HepG2 (cell line): Measurements from ENCODE around the gene GGA1. TPM values are rescaled to one million over a fixed set of nuclear protein-coding genes. Genes with fewer than 3 reads are reported as not detected.
A peak's percentile ranks its signal among the peaks of the same experiment; 100 is the strongest.

ENCODE experiments used
- CCAR2 ChIP-seq: fragments of 200-400 bp; formaldehyde crosslinking; optimal IDR thresholded peaks from 2 replicates; pipeline ENCODE3; 2018; ENCODE audit warnings: low read depth, mild to moderate bottlenecking, low read length, moderate library complexity
- FOXP1 ChIP-seq, 2 experiments: fragments of 450-650 bp in 1 of 2; IDR thresholded peaks; 2 replicates each; pipeline ENCODE4 v1.6.1; 2017 to 2018; ENCODE audit warnings: antibody characterized with exemption in 1 of 2
- KDM4B ChIP-seq: sonication (generic); formaldehyde crosslinking; IDR thresholded peaks from 2 replicates; pipeline ENCODE4 v1.4.0; 2020; ENCODE audit warnings: missing genetic modification reagents
- NFE2L2 ChIP-seq: fragments of 150-350 bp; IDR thresholded peaks from 2 replicates; pipeline ENCODE4 v1.6.1; 2014; ENCODE audit warnings: low read length
- RARG ChIP-seq: sonication (generic); formaldehyde crosslinking; IDR thresholded peaks from 2 replicates; pipeline ENCODE4 v1.4.0; 2020; ENCODE audit warnings: low read depth, mild to moderate bottlenecking, missing genetic modification reagents
- RCOR2 ChIP-seq: IDR thresholded peaks from 2 replicates; pipeline ENCODE4 v1.6.1; 2016; ENCODE audit warnings: missing biosample characterization, missing genetic modification reagents
- SALL2 ChIP-seq: sonication (generic); formaldehyde crosslinking; IDR thresholded peaks from 2 replicates; pipeline ENCODE4 v1.8.1; 2023; ENCODE audit warnings: mild to moderate bottlenecking, missing genetic modification reagents, inconsistent platforms
- SATB2 ChIP-seq: sonication (generic); formaldehyde crosslinking; IDR thresholded peaks from 2 replicates; pipeline ENCODE4 v1.5.0; 2020; ENCODE audit warnings: missing genetic modification reagents
- SKI ChIP-seq: fragments of 450-650 bp; IDR thresholded peaks from one replicate; pipeline ENCODE4 v1.6.1; 2018; ENCODE audit warnings: mild to moderate bottlenecking; ENCODE audit not compliant: partially characterized antibody
- SSRP1 ChIP-seq: IDR thresholded peaks from 2 replicates; pipeline ENCODE4 v1.6.1; 2016; ENCODE audit warnings: control low read depth
- SYNCRIP ChIP-seq: fragments of 200-400 bp; formaldehyde crosslinking; IDR thresholded peaks from 2 replicates; pipeline ENCODE4 v1.6.1; 2018; ENCODE audit warnings: mild to moderate bottlenecking, low read depth, low read length; ENCODE audit not compliant: insufficient read depth
- ZBTB38 ChIP-seq: sonication (generic); formaldehyde crosslinking; IDR thresholded peaks from 2 replicates; pipeline ENCODE4 v1.5.1; 2020; ENCODE audit warnings: mild to moderate bottlenecking, missing genetic modification reagents
- ZNF746 ChIP-seq: sonication (generic); formaldehyde crosslinking; IDR thresholded peaks from 2 replicates; pipeline ENCODE4 v1.8.0; 2022; ENCODE audit warnings: mild to moderate bottlenecking, missing genetic modification reagents
- ZNF780A ChIP-seq: sonication (generic); formaldehyde crosslinking; IDR thresholded peaks from 2 replicates; pipeline ENCODE4 v1.8.0; 2022; ENCODE audit warnings: mild to moderate bottlenecking, missing genetic modification reagents, moderate library complexity
- ZNF782 ChIP-seq: sonication (generic); formaldehyde crosslinking; IDR thresholded peaks from 2 replicates; pipeline ENCODE4 v1.4.0; 2020; ENCODE audit warnings: missing genetic modification reagents, mild to moderate bottlenecking, borderline replicate concordance
- ZNF879 ChIP-seq: sonication (generic); formaldehyde crosslinking; IDR thresholded peaks from 2 replicates; pipeline ENCODE4 v1.8.1; 2023; ENCODE audit warnings: missing genetic modification reagents
- ZSCAN25 ChIP-seq: sonication (generic); formaldehyde crosslinking; IDR thresholded peaks from 2 replicates; pipeline ENCODE4 v1.8.0; 2022; ENCODE audit warnings: mild to moderate bottlenecking, missing genetic modification reagents
- polyA plus RNA-seq, 8 experiments: library from polyadenylated mRNA; depleted of rRNA in 3 of 8; stranded (reverse) in 7 of 8; unstranded in 1 of 8; fragments of >200 nt; fragmentation: Illumina TruSeq in 4 of 8; extraction: Trizol in 4 of 8; gene quantifications; 2 replicates each; pipeline versions ENCODE4 v1.2.1 to v1.2.3, GENCODE V29; 2011 to 2016; ENCODE audit warnings: low read depth in 4 of 8, missing spikeins in 1 of 8, mixed read lengths in 1 of 8; ENCODE audit not compliant: insufficient read depth in 1 of 8
- total RNA-seq, 5 experiments: library from RNA; depleted of rRNA; stranded (reverse); fragments of >200 nt; fragmentation: Illumina TruSeq; extraction: Trizol; gene quantifications; 2 replicates each; pipeline ENCODE4 v1.2.3, GENCODE V29; 2016; ENCODE audit warnings: low read depth in 1 of 5
- TF ChIP-seq, protein P1 (sequence below): sonication (generic); formaldehyde crosslinking; IDR thresholded peaks from 2 replicates; pipeline ENCODE4 v1.4.0; 2020; ENCODE audit warnings: missing genetic modification reagents, mild to moderate bottlenecking, borderline replicate concordance
- TF ChIP-seq, protein P2 (sequence below): IDR thresholded peaks from 2 replicates; pipeline ENCODE4 v1.6.1; 2016; ENCODE audit warnings: mild to moderate bottlenecking
- TF ChIP-seq, protein P3 (sequence below): sonication (generic); formaldehyde crosslinking; IDR thresholded peaks from 2 replicates; pipeline ENCODE4 v1.9.0; 2021; ENCODE audit warnings: missing genetic modification reagents, mild to moderate bottlenecking, borderline replicate concordance
- TF ChIP-seq, protein P4 (sequence below): sonication (generic); formaldehyde crosslinking; IDR thresholded peaks from 2 replicates; pipeline ENCODE4 v1.4.0; 2020; ENCODE audit warnings: missing genetic modification reagents, mild to moderate bottlenecking, borderline replicate concordance
- TF ChIP-seq, protein P5 (sequence below): sonication (generic); formaldehyde crosslinking; IDR thresholded peaks from 2 replicates; pipeline ENCODE4 v1.4.0; 2020; ENCODE audit warnings: missing genetic modification reagents

Gene GGA1
- total and polyA plus RNA-seq, 2 of the 13 experiments (the other 11 are each of a cell fraction or from before 2014, with no cell fraction given) = 29.1 to 87.2 TPM

DNA sequence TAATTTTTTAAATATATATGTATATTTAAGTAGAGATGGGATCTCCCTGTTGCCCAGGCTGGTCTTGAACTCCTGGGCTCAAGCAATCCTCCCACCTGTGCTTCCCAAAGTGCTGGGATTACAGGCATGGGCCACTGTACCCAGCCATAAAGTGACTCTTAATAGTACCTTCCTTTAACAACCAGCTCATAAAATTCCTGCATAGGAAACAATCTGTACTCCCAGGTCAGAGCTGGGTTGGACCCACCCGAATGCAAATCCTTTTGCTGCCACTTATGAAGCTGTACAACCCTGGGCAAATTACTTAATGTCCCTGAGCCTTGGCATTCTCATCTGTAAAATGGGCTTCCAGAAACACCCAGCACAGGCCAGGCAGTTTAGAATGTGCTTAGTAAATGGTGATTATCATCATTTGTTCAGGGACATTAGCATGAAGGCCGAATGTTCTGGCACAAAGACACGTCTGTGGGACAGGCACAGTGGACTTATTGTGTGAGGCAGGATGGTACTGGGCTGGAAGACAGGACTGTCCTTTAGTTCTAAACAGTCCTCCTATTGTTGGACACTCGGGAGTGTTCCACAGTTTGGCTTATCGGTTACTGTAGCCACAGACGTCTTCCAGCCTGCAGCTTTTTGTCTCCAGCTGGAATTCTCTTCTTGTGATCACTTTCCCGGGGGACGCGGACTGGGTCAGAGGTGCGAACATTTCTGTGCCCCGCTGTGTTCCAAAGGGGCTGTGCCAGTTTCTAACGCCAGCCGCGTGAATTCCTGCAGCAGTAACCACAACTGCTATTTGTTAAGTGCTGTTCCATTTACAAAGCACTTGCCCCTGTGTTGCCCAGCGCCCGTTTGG is 55.8 kb downstream of the GGA1 start (continued):
- TF ChIP-seq ZNF879 (CRISPR knock-in tag) (no peak), CCAR2 (no peak), FOXP1 (IDR thresholded peaks at IDR 0.05) (no peak), FOXP1 (CRISPR knock-in tag; IDR thresholded peaks at IDR 0.05) (no peak), RCOR2 (CRISPR knock-in tag) (peak; percentile 94), SALL2 (CRISPR knock-in tag) (no peak), SKI (peak; percentile 48), SATB2 (CRISPR knock-in tag) (no peak), ZNF782 (CRISPR knock-in tag) (no peak), ZNF746 (CRISPR knock-in tag) (no peak), ZNF780A (0 out of 2 replicates have a peak, but pooled peaks have one; percentile 33), SSRP1 (CRISPR knock-in tag) (0 out of 2 replicates have a peak, but pooled peaks have one; percentile 49), ZSCAN25 (CRISPR knock-in tag) (no peak), RARG (no peak), NFE2L2 (no peak), ZBTB38 (CRISPR knock-in tag) (peak; percentile 50; the same call in 1 of the 2 replicates), SYNCRIP (no peak), KDM4B (CRISPR knock-in tag) (no peak)
- TF ChIP-seq, protein P1, sequence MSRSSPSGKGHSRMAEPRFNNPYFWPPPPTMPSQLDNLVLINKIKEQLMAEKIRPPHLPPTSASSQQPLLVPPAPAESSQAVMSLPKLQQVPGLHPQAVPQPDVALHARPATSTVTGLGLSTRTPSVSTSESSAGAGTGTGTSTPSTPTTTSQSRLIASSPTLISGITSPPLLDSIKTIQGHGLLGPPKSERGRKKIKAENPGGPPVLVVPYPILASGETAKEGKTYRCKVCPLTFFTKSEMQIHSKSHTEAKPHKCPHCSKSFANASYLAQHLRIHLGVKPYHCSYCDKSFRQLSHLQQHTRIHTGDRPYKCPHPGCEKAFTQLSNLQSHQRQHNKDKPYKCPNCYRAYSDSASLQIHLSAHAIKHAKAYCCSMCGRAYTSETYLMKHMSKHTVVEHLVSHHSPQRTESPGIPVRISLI = no peak
- TF ChIP-seq, protein P2, sequence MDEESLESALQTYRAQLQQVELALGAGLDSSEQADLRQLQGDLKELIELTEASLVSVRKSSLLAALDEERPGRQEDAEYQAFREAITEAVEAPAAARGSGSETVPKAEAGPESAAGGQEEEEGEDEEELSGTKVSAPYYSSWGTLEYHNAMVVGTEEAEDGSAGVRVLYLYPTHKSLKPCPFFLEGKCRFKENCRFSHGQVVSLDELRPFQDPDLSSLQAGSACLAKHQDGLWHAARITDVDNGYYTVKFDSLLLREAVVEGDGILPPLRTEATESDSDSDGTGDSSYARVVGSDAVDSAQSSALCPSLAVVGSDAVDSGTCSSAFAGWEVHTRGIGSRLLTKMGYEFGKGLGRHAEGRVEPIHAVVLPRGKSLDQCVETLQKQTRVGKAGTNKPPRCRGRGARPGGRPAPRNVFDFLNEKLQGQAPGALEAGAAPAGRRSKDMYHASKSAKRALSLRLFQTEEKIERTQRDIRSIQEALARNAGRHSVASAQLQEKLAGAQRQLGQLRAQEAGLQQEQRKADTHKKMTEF (CRISPR knock-in tag) = no peak
- TF ChIP-seq, protein P3, sequence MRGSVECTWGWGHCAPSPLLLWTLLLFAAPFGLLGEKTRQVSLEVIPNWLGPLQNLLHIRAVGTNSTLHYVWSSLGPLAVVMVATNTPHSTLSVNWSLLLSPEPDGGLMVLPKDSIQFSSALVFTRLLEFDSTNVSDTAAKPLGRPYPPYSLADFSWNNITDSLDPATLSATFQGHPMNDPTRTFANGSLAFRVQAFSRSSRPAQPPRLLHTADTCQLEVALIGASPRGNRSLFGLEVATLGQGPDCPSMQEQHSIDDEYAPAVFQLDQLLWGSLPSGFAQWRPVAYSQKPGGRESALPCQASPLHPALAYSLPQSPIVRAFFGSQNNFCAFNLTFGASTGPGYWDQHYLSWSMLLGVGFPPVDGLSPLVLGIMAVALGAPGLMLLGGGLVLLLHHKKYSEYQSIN = no peak
- TF ChIP-seq, protein P4, sequence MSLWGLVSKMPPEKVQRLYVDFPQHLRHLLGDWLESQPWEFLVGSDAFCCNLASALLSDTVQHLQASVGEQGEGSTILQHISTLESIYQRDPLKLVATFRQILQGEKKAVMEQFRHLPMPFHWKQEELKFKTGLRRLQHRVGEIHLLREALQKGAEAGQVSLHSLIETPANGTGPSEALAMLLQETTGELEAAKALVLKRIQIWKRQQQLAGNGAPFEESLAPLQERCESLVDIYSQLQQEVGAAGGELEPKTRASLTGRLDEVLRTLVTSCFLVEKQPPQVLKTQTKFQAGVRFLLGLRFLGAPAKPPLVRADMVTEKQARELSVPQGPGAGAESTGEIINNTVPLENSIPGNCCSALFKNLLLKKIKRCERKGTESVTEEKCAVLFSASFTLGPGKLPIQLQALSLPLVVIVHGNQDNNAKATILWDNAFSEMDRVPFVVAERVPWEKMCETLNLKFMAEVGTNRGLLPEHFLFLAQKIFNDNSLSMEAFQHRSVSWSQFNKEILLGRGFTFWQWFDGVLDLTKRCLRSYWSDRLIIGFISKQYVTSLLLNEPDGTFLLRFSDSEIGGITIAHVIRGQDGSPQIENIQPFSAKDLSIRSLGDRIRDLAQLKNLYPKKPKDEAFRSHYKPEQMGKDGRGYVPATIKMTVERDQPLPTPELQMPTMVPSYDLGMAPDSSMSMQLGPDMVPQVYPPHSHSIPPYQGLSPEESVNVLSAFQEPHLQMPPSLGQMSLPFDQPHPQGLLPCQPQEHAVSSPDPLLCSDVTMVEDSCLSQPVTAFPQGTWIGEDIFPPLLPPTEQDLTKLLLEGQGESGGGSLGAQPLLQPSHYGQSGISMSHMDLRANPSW (CRISPR knock-in tag) = no peak
- TF ChIP-seq, protein P5, sequence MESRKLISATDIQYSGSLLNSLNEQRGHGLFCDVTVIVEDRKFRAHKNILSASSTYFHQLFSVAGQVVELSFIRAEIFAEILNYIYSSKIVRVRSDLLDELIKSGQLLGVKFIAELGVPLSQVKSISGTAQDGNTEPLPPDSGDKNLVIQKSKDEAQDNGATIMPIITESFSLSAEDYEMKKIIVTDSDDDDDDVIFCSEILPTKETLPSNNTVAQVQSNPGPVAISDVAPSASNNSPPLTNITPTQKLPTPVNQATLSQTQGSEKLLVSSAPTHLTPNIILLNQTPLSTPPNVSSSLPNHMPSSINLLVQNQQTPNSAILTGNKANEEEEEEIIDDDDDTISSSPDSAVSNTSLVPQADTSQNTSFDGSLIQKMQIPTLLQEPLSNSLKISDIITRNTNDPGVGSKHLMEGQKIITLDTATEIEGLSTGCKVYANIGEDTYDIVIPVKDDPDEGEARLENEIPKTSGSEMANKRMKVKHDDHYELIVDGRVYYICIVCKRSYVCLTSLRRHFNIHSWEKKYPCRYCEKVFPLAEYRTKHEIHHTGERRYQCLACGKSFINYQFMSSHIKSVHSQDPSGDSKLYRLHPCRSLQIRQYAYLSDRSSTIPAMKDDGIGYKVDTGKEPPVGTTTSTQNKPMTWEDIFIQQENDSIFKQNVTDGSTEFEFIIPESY = peak; percentile 73
